HepG2 (cell line): ENCODE results near the gene TIMELESS. TPM values are rescaled to one million over a fixed set of nuclear protein-coding genes. Genes with fewer than 3 reads are reported as not detected.
A peak's percentile ranks its signal among the peaks of the same experiment; 100 is the strongest.

Experiments
- CBX5 ChIP-seq: sonication (generic); formaldehyde crosslinking; IDR thresholded peaks from 2 replicates; pipeline ENCODE4 v1.4.0; 2020; ENCODE audit warnings: missing genetic modification reagents, borderline replicate concordance
- CREM ChIP-seq, 2 experiments: sonication (generic) in 1 of 2; formaldehyde crosslinking in 1 of 2; IDR thresholded peaks; 2 replicates each; pipeline versions ENCODE4 v1.4.0 to v1.6.1; 2016 to 2020; ENCODE audit warnings: antibody characterized with exemption in 1 of 2, mild to moderate bottlenecking in 1 of 2, missing genetic modification reagents in 1 of 2
- FLYWCH1 ChIP-seq: sonication (generic); formaldehyde crosslinking; IDR thresholded peaks from 2 replicates; pipeline ENCODE4 v1.8.1; 2023; ENCODE audit warnings: mild to moderate bottlenecking, missing genetic modification reagents
- HDAC6 ChIP-seq: fragments of 200-600 bp; sonication (generic); IDR thresholded peaks from 2 replicates; pipeline ENCODE4 v1.7.0; 2017; ENCODE audit warnings: mild to moderate bottlenecking, antibody characterized with exemption, low read length, low read depth
- HNF4G ChIP-seq, 2 experiments: sonication (generic) in 1 of 2; formaldehyde crosslinking in 1 of 2; IDR thresholded peaks; 2 replicates each; pipeline versions ENCODE4 v1.4.0 to v1.6.1; 2011 to 2020; ENCODE audit warnings: borderline replicate concordance in 2 of 2, low read depth in 2 of 2, mild to moderate bottlenecking in 2 of 2, low read length in 1 of 2, missing genetic modification reagents in 1 of 2, moderate library complexity in 1 of 2
- MXD4 ChIP-seq: IDR thresholded peaks from 2 replicates; pipeline ENCODE4 v1.6.1; 2016; ENCODE audit warnings: mild to moderate bottlenecking, missing biosample characterization, missing genetic modification reagents
- NR1H2 ChIP-seq: sonication (generic); formaldehyde crosslinking; IDR thresholded peaks from 2 replicates; pipeline ENCODE4 v1.8.1; 2022; ENCODE audit warnings: low read depth, missing genetic modification reagents, borderline replicate concordance
- NR2F6 ChIP-seq, 2 experiments: IDR thresholded peaks; 2 replicates each; pipeline ENCODE4 v1.6.1; 2016; ENCODE audit warnings: antibody characterized with exemption in 1 of 2, mild to moderate bottlenecking in 1 of 2
- SMC3 ChIP-seq: IDR thresholded peaks from 2 replicates; pipeline ENCODE4 v1.6.1; 2011; ENCODE audit warnings: low read length, improper control_type of control experiment
- TBP ChIP-seq: sonication (generic); formaldehyde crosslinking; IDR thresholded peaks from 2 replicates; pipeline ENCODE4 v1.5.0; 2020; ENCODE audit warnings: missing genetic modification reagents
- ZFAT ChIP-seq: sonication (generic); formaldehyde crosslinking; conservative IDR thresholded peaks from 2 replicates; pipeline ENCODE4 v1.8.1; 2023; ENCODE audit warnings: missing genetic modification reagents, inconsistent platforms
- ZNF263 ChIP-seq: sonication (generic); formaldehyde crosslinking; IDR thresholded peaks from 2 replicates; pipeline ENCODE4 v1.4.0; 2020; ENCODE audit warnings: missing genetic modification reagents
- ZNF577 ChIP-seq: sonication (generic); formaldehyde crosslinking; IDR thresholded peaks from 2 replicates; pipeline ENCODE4 v1.4.0; 2020; ENCODE audit warnings: mild to moderate bottlenecking, low read depth, missing genetic modification reagents, borderline replicate concordance
- ZNF672 ChIP-seq: sonication (generic); formaldehyde crosslinking; IDR thresholded peaks from 2 replicates; pipeline ENCODE4 v1.8.1; 2022; ENCODE audit warnings: missing genetic modification reagents
- ZNF891 ChIP-seq: sonication (generic); formaldehyde crosslinking; IDR thresholded peaks from 2 replicates; pipeline ENCODE4 v1.5.0; 2020; ENCODE audit warnings: mild to moderate bottlenecking, missing genetic modification reagents
- ZSCAN21 ChIP-seq: sonication (generic); formaldehyde crosslinking; IDR thresholded peaks from 2 replicates; pipeline ENCODE4 v1.8.0; 2022; ENCODE audit warnings: mild to moderate bottlenecking, missing genetic modification reagents, moderate library complexity, borderline replicate concordance
- polyA plus RNA-seq, 8 experiments: library from polyadenylated mRNA; depleted of rRNA in 3 of 8; stranded (reverse) in 7 of 8; unstranded in 1 of 8; fragments of >200 nt; fragmentation: Illumina TruSeq in 4 of 8; extraction: Trizol in 4 of 8; gene quantifications; 2 replicates each; pipeline versions ENCODE4 v1.2.1 to v1.2.3, GENCODE V29; 2011 to 2016; ENCODE audit warnings: low read depth in 4 of 8, missing spikeins in 1 of 8, mixed read lengths in 1 of 8; ENCODE audit not compliant: insufficient read depth in 1 of 8
- total RNA-seq, 5 experiments: library from RNA; depleted of rRNA; stranded (reverse); fragments of >200 nt; fragmentation: Illumina TruSeq; extraction: Trizol; gene quantifications; 2 replicates each; pipeline ENCODE4 v1.2.3, GENCODE V29; 2016; ENCODE audit warnings: low read depth in 1 of 5
- TF ChIP-seq, protein P1 (sequence below): sonication (generic); IDR thresholded peaks from 2 replicates; pipeline ENCODE4 v1.6.1; 2016; ENCODE audit warnings: low read depth, borderline replicate concordance
- TF ChIP-seq, protein P2 (sequence below): sonication (generic); formaldehyde crosslinking; IDR thresholded peaks from 2 replicates; pipeline ENCODE4 v1.5.1; 2020; ENCODE audit warnings: mild to moderate bottlenecking, missing genetic modification reagents, borderline replicate concordance
- TF ChIP-seq, protein P3 (sequence below): sonication (generic); formaldehyde crosslinking; conservative IDR thresholded peaks from 2 replicates; pipeline ENCODE4 v1.4.0; 2020; ENCODE audit warnings: missing genetic modification reagents
- TF ChIP-seq, protein P4 (sequence below): sonication (generic); formaldehyde crosslinking; IDR thresholded peaks from 2 replicates; pipeline ENCODE4 v1.4.0; 2020; ENCODE audit warnings: missing genetic modification reagents, borderline replicate concordance

The TIMELESS gene
- total and polyA plus RNA-seq, 2 of the 13 experiments (the other 11 are each of a cell fraction or from before 2014, with no cell fraction given), result 4.0 to 20.3 TPM

DNA sequence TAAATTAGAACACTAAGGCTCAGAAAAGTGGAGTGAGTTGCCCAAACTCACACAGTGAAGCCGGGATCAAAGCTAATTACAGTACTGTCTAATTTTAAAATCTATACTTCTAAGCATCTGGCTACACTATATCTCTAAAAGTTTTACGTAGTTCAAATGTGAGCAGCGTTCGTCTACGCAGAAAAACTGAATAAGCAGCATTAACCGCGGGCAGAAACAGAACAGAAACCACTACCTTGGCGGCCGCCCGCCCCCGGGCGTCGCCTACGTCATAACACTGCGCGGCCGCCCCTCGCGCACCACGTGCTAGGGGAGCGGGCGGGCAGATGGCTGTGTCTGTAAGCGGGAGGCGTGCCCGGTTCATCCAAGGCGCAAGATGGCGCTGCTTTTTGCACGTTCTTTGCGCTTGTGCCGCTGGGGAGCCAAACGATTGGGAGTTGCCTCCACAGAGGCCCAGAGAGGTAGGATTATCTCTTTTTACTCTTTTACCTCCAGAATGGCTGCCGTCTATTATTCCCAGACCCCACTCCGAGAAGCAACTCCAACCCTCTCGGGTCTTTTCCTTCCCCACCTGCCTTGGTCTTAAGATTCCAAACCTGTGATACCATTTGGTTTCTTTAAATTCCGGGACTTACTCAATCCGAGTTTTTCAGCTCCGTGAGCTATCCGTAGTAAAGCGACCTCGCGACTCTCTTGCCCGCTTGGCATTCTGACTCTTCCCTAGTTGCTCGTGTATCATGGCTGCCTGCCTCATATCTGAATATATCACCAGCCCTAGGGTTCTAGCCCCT lies 19.2 kb upstream of the TIMELESS start, which contains the start of gene SPRYD4 (continued):
- TF ChIP-seq ZNF672, result 0 out of 2 replicates have a peak, but pooled peaks have one; percentile 48
- TF ChIP-seq CREM (IDR thresholded peaks at IDR 0.05), result peak; percentile 97
- TF ChIP-seq CREM (CRISPR knock-in tag; IDR thresholded peaks at IDR 0.05), result peak; percentile 86
- TF ChIP-seq NR2F6 (IDR thresholded peaks at IDR 0.05), result no peak
- TF ChIP-seq NR2F6 (CRISPR knock-in tag; IDR thresholded peaks at IDR 0.05), result peak; percentile 46; the same call in 1 of the 2 replicates
- no peak for TF ChIP-seq HNF4G (IDR thresholded peaks at IDR 0.05; ENCODE audit: borderline replicate concordance, low read depth, low read length)
- no peak for TF ChIP-seq HNF4G (CRISPR knock-in tag; IDR thresholded peaks at IDR 0.05; ENCODE audit: borderline replicate concordance, low read depth)
- TF ChIP-seq, protein P1, sequence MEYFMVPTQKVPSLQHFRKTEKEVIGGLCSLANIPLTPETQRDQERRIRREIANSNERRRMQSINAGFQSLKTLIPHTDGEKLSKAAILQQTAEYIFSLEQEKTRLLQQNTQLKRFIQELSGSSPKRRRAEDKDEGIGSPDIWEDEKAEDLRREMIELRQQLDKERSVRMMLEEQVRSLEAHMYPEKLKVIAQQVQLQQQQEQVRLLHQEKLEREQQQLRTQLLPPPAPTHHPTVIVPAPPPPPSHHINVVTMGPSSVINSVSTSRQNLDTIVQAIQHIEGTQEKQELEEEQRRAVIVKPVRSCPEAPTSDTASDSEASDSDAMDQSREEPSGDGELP, result peak; percentile 54; the same call in 1 of the 2 replicates
- TF ChIP-seq, protein P2, sequence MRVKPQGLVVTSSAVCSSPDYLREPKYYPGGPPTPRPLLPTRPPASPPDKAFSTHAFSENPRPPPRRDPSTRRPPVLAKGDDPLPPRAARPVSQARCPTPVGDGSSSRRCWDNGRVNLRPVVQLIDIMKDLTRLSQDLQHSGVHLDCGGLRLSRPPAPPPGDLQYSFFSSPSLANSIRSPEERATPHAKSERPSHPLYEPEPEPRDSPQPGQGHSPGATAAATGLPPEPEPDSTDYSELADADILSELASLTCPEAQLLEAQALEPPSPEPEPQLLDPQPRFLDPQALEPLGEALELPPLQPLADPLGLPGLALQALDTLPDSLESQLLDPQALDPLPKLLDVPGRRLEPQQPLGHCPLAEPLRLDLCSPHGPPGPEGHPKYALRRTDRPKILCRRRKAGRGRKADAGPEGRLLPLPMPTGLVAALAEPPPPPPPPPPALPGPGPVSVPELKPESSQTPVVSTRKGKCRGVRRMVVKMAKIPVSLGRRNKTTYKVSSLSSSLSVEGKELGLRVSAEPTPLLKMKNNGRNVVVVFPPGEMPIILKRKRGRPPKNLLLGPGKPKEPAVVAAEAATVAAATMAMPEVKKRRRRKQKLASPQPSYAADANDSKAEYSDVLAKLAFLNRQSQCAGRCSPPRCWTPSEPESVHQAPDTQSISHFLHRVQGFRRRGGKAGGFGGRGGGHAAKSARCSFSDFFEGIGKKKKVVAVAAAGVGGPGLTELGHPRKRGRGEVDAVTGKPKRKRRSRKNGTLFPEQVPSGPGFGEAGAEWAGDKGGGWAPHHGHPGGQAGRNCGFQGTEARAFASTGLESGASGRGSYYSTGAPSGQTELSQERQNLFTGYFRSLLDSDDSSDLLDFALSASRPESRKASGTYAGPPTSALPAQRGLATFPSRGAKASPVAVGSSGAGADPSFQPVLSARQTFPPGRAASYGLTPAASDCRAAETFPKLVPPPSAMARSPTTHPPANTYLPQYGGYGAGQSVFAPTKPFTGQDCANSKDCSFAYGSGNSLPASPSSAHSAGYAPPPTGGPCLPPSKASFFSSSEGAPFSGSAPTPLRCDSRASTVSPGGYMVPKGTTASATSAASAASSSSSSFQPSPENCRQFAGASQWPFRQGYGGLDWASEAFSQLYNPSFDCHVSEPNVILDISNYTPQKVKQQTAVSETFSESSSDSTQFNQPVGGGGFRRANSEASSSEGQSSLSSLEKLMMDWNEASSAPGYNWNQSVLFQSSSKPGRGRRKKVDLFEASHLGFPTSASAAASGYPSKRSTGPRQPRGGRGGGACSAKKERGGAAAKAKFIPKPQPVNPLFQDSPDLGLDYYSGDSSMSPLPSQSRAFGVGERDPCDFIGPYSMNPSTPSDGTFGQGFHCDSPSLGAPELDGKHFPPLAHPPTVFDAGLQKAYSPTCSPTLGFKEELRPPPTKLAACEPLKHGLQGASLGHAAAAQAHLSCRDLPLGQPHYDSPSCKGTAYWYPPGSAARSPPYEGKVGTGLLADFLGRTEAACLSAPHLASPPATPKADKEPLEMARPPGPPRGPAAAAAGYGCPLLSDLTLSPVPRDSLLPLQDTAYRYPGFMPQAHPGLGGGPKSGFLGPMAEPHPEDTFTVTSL (CRISPR knock-in tag), result 0 out of 2 replicates have a peak, but pooled peaks have one; percentile 61
- TF ChIP-seq TBP (CRISPR knock-in tag), result no peak
- TF ChIP-seq, protein P3, sequence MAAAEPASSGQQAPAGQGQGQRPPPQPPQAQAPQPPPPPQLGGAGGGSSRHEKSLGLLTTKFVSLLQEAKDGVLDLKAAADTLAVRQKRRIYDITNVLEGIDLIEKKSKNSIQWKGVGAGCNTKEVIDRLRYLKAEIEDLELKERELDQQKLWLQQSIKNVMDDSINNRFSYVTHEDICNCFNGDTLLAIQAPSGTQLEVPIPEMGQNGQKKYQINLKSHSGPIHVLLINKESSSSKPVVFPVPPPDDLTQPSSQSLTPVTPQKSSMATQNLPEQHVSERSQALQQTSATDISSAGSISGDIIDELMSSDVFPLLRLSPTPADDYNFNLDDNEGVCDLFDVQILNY (CRISPR knock-in tag), result no peak
- no peak for TF ChIP-seq ZFAT
- no peak for TF ChIP-seq SMC3
- TF ChIP-seq, protein P4, sequence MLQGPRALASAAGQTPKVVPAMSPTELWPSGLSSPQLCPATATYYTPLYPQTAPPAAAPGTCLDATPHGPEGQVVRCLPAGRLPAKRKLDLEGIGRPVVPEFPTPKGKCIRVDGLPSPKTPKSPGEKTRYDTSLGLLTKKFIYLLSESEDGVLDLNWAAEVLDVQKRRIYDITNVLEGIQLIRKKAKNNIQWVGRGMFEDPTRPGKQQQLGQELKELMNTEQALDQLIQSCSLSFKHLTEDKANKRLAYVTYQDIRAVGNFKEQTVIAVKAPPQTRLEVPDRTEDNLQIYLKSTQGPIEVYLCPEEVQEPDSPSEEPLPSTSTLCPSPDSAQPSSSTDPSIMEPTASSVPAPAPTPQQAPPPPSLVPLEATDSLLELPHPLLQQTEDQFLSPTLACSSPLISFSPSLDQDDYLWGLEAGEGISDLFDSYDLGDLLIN (CRISPR knock-in tag), result no peak; the same call in 1 of the 2 replicates
- no peak for TF ChIP-seq ZNF263 (CRISPR knock-in tag)
- no peak for TF ChIP-seq FLYWCH1
- no peak for TF ChIP-seq NR1H2 (CRISPR knock-in tag)
- TF ChIP-seq ZSCAN21 (CRISPR knock-in tag), result peak; percentile 89; the same call in 1 of the 2 replicates
- TF ChIP-seq ZNF891 (CRISPR knock-in tag), result peak; percentile 87
- no peak for TF ChIP-seq HDAC6
- peak; percentile 99 for TF ChIP-seq MXD4 (CRISPR knock-in tag)
- peak; percentile 90 for TF ChIP-seq CBX5 (CRISPR knock-in tag)
- no peak for TF ChIP-seq ZNF577 (CRISPR knock-in tag)
